H1 (cell line): ENCODE results near the gene TMEM147. TPM values are rescaled to one million over a fixed set of nuclear protein-coding genes. Genes with fewer than 3 reads are reported as not detected.

Experiments
- ATF3 ChIP-seq: IDR thresholded peaks from 2 replicates; pipeline ENCODE4 v1.6.1; 2011; ENCODE audit warnings: low read depth, mild to moderate bottlenecking, low read length; ENCODE audit not compliant: insufficient read depth
- BACH1 ChIP-seq: IDR thresholded peaks from 2 replicates; pipeline ENCODE4 v1.6.1; 2012; ENCODE audit warnings: low read length, improper control_type of control experiment
- BRCA1 ChIP-seq: IDR thresholded peaks from 2 replicates; pipeline ENCODE4 v1.6.1; 2012; ENCODE audit warnings: low read depth, low read length, improper control_type of control experiment
- CBX8 ChIP-seq: fragments of 300-800, 300-1000 bp; sonication (generic); IDR thresholded peaks from 2 replicates; pipeline ENCODE4 v1.7.1; 2016; ENCODE audit warnings: low read depth, low read length, borderline replicate concordance
- HDAC6 ChIP-seq: IDR thresholded peaks from one replicate; pipeline ENCODE4 v1.7.1; 2012; ENCODE audit warnings: low read depth, mild to moderate bottlenecking, inconsistent platforms, low read length, moderate library complexity
- SIRT6 ChIP-seq: IDR thresholded peaks from one replicate; pipeline ENCODE4 v1.7.1; 2012; ENCODE audit warnings: low read length, inconsistent platforms
- SP1 ChIP-seq: IDR thresholded peaks from 2 replicates; pipeline ENCODE4 v1.6.1; 2011; ENCODE audit warnings: low read depth, low read length
- TCF12 ChIP-seq: IDR thresholded peaks from 2 replicates; pipeline ENCODE4 v1.6.1; 2011; ENCODE audit warnings: low read depth, mild to moderate bottlenecking, low read length
- USF2 ChIP-seq: IDR thresholded peaks from 2 replicates; pipeline ENCODE4 v1.6.1; 2011; ENCODE audit warnings: low read length, improper control_type of control experiment
- polyA plus RNA-seq, 7 experiments: library from polyadenylated mRNA; depleted of rRNA in 3 of 7; stranded (reverse) in 5 of 7; unstranded in 2 of 7; fragments of >200 nt in 5 of 7; fragments of 200-250 nt in 2 of 7; gene quantifications; 1 replicate in 5 of 7; 2 replicates in 1 of 7; 4 replicates in 1 of 7; pipeline versions ENCODE4 v1.2.1 to v1.2.3, GENCODE V29; 2011 to 2013; ENCODE audit warnings: missing spikeins in 2 of 7, mixed read lengths in 2 of 7
- total RNA-seq: library from RNA; stranded (reverse); fragmentation: NEBNext Ultra II Directional; extraction: Animal tissue kit (Norgen Biotek cat#: 25700); gene quantifications from 2 replicates; pipeline ENCODE4 v1.2.1, GENCODE V29; 2021

TMEM147 gene
- total and polyA plus RNA-seq, 2 of the 8 experiments (the other 6 are each of a cell fraction or from before 2014, with no cell fraction given), result 159 to 418 TPM

GRCh38 chr19:35545001-35545854 is at the start of gene TMEM147 (continued):
- TF ChIP-seq BRCA1 (peak; percentile 4; the same call in 1 of the 2 replicates), ATF3 (peak; percentile 94), BACH1 (no peak; the same call in 1 of the 2 replicates), USF2 (peak; percentile 76), SP1 (no peak), CBX8 (no peak), HDAC6 (no peak), SIRT6 (no peak), TCF12 (no peak)
